Activated gamma-delta T cell (primary cell): ENCODE data around the gene GAL3ST3.
"Not testable (repeated sequence)": the region's sequence is repeated elsewhere in the genome, so short reads cannot be mapped to it uniquely, and the experiment has no call there.

Experiments
- DNase-seq: peaks from one replicate; lab custom pipeline; 2025; lab: John Stamatoyannopoulos, UW

Gene GAL3ST3

GRCh38 chr11:66044757-66045156 is 4.2 kb downstream of the GAL3ST3 start:
- no peak for DNase-seq

- no peak for DNase-seq
These were observed 5.7 kb downstream of the GAL3ST3 start for GRCh38 chr11:66042996-66043906.

- no peak for DNase-seq
These were observed 6.5 kb downstream of the GAL3ST3 start for GRCh38 chr11:66042227-66042995.

GRCh38 chr11:66039765-66040164 is 9.2 kb downstream of the GAL3ST3 start:
- no peak for DNase-seq

GRCh38 chr11:66037327-66037726 is 11.6 kb downstream of the GAL3ST3 start:
- no peak for DNase-seq

GRCh38 chr11:66036334-66036710 is 12.6 kb downstream of the GAL3ST3 start:
- DNase-seq = no peak

GRCh38 chr11:66035653-66036333 is 13.2 kb downstream of the GAL3ST3 start:
- no peak for DNase-seq

- no peak for DNase-seq
These were observed 15.8 kb downstream of the GAL3ST3 start for GRCh38 chr11:66032957-66033735.

GRCh38 chr11:66026017-66026529 is 22.9 kb downstream of the GAL3ST3 start, which contains the start of gene CATSPER1:
Gene CATSPER1 (minus strand): TSS chr11:66026479. CDS start chr11:66026379, 100 bp downstream.
- no peak for DNase-seq

GRCh38 chr11:66023186-66023440 is 25.8 kb downstream of the GAL3ST3 start:
- DNase-seq = not testable (repeated sequence)

GRCh38 chr11:66022401-66023185 is 26.4 kb downstream of the GAL3ST3 start:
- DNase-seq = peak; percentile 50

GRCh38 chr11:66020618-66021357 is 28.2 kb downstream of the GAL3ST3 start:
- no peak for DNase-seq

- DNase-seq = no peak
These were observed 28.7 kb downstream of the GAL3ST3 start for GRCh38 chr11:66020212-66020611.

- no peak for DNase-seq
These were observed 31.6 kb downstream of the GAL3ST3 start for GRCh38 chr11:66017321-66017720.

GRCh38 chr11:66016793-66017177 is 32.2 kb downstream of the GAL3ST3 start:
- DNase-seq = no peak

- no peak for DNase-seq
These were observed 32.8 kb downstream of the GAL3ST3 start for GRCh38 chr11:66015936-66016792.

- no peak for DNase-seq
These were observed 33.5 kb downstream of the GAL3ST3 start for GRCh38 chr11:66015454-66015881.

GRCh38 chr11:66014804-66015453 is 34.0 kb downstream of the GAL3ST3 start:
- DNase-seq = no peak

- DNase-seq = no peak
These were observed 35.2 kb downstream of the GAL3ST3 start for GRCh38 chr11:66013762-66014100.
